Fibroblast of villous mesenchyme (primary cell): ENCODE data around the gene LRRC8B. TPM values are rescaled to one million over a fixed set of nuclear protein-coding genes. Genes with fewer than 3 reads are reported as not detected.

Source experiments
- DNase-seq: peaks from one replicate; pipeline ENCODE4 v3.0.0-alpha.2; 2010; ENCODE audit warnings: low read depth
- H3K4me3 ChIP-seq: 2 replicates; pipeline ENCODE4 v1.5.1; 2011; ENCODE audit warnings: low read depth, mild to moderate bottlenecking, low read length
- CTCF ChIP-seq: IDR thresholded peaks from 2 replicates; pipeline ENCODE4 v1.5.1; 2012; ENCODE audit warnings: low read depth, mild to moderate bottlenecking, low read length; ENCODE audit not compliant: insufficient read depth
- total RNA-seq: library from RNA; depleted of rRNA; stranded (reverse); fragments of >200 nt; gene quantifications from 2 replicates; pipeline ENCODE4 v1.2.3, GENCODE V29; 2012

The LRRC8B gene
- total RNA-seq, 1 donor = 0.86 TPM

GRCh38 chr1:89531480-89532139 is 7.0 kb downstream of the LRRC8B start:
- no peak for TF ChIP-seq CTCF
- H3K4me3 ChIP-seq = no peak overlapping the region
- DNase-seq = no peak

- DNase-seq = no peak
- TF ChIP-seq CTCF = no peak
These were observed 7.6 kb downstream of the LRRC8B start for GRCh38 chr1:89532228-89532627.

GRCh38 chr1:89532866-89533265 is 8.2 kb downstream of the LRRC8B start:
- no peak overlapping the region for H3K4me3 ChIP-seq
- DNase-seq = no peak
- TF ChIP-seq CTCF = no peak

More at GRCh38 chr1:89532228-89532627, 7.6 kb downstream of the LRRC8B start:
- no peak overlapping the region for H3K4me3 ChIP-seq

GRCh38 chr1:89535537-89535936 is 10.9 kb downstream of the LRRC8B start:
- no peak for TF ChIP-seq CTCF
- no peak overlapping the region for H3K4me3 ChIP-seq

GRCh38 chr1:89536555-89537341 is 12.1 kb downstream of the LRRC8B start:
- no peak overlapping the region for H3K4me3 ChIP-seq
- TF ChIP-seq CTCF = no peak
- no peak for DNase-seq

More at GRCh38 chr1:89535537-89535936, 10.9 kb downstream of the LRRC8B start:
- DNase-seq = no peak

GRCh38 chr1:89538361-89538760 is 13.7 kb downstream of the LRRC8B start:
- no peak overlapping the region for H3K4me3 ChIP-seq
- no peak for TF ChIP-seq CTCF
- no peak for DNase-seq
